Hematopoietic multipotent progenitor cell (in vitro differentiated cells): Measurements from ENCODE around the gene TOGARAM2. TPM values are rescaled to one million over a fixed set of nuclear protein-coding genes. Genes with fewer than 3 reads are reported as not detected.
"Not testable (repeated sequence)": the region's sequence is repeated elsewhere in the genome, so short reads cannot be mapped to it uniquely, and the experiment has no call there.

ENCODE experiments used
- DNase-seq, 3 donors: peaks; one replicate each; pipeline ENCODE4 v3.0.0-alpha.2; 2011 to 2015; ENCODE audit warnings: low read depth in 2 of 3, low spot score in 2 of 3
- total RNA-seq: library from RNA; depleted of rRNA; stranded (reverse); fragments of >200 nt; gene quantifications from one replicate; pipeline ENCODE4 v1.2.3, GENCODE V29; 2012

The TOGARAM2 gene
- total RNA-seq, 1 donor, result 3.5 TPM

- no peak for DNase-seq
Observed at GRCh38 chr2:28976584-28976983, 4.5 kb upstream of the TOGARAM2 start.

DNA sequence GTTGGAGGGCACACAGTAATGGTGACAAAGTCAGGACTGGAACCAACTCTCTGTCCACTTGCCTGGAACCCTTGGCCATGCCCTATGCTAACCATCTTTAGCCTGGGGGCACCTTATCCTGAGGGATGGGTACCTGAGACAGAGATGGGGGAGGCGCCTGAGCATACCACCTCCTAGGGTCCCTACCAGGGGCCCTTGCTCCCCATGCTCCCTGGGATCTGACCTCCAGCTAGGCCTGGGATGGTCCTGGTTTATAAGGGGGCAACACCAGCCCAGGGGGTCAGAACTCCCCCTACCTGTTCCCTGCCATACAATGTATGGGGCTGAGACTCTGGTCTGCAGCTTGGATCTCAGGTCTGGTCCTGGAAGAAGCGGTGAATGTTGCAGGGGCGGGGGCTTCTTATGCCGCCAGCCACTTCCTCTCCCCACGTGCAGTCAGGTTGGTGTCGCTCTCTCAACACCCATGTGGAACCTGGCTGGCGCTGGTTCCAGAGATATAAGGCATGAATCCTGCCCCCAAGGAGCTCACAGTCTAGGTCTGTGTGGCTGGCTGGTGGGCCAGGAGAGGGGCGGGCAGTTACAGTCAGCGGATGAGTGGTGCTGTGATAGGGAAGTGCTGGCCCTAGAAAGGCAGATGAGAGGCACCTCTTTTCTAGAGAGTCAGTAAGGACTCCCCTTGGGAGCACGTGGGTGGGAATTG lies 3.8 kb upstream of the TOGARAM2 start:
- DNase-seq, result no peak

DNA sequence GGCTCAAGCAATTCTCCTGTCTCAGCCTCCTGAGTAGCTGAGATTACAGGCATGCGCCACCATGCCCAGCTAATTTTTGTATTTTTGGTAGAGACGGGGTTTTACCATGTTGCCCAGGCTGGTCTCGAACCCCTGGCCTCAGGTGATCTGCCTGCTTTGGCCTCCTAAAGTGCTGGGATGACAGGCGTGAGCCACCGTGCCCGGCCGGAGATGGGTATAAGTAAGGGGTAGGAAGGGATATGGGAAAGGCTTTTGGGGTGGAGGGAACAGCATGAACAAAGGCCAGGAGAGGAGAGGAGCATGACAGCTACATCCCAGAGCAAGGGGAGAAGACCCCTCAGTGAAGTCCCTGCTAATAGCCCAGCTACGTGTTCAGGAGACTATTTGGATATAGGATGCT lies 3.1 kb upstream of the TOGARAM2 start:
- DNase-seq, result not testable (repeated sequence)

DNA sequence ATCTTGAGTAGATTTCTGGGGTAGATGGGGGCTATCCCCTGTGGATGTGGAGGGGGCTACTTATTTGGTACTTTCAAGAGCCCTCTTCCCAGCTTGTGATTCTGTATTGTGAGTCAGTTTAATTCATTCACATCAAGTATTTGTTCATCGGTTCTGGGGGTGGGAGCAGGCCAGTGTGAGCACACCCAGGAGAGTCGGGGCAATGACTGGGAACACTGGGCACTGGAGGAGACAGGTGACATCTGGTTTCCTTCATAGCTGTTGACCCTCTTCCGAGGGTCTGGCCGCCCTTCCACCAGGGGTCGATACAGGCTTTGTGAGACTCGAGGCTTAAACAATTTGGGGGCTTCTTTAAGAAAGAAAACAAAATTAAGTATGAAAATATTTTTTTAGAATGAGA lies 2.5 kb upstream of the TOGARAM2 start:
- no peak for DNase-seq

- no peak for DNase-seq
Observed at GRCh38 chr2:28979041-28979440, 2.1 kb upstream of the TOGARAM2 start.

DNA sequence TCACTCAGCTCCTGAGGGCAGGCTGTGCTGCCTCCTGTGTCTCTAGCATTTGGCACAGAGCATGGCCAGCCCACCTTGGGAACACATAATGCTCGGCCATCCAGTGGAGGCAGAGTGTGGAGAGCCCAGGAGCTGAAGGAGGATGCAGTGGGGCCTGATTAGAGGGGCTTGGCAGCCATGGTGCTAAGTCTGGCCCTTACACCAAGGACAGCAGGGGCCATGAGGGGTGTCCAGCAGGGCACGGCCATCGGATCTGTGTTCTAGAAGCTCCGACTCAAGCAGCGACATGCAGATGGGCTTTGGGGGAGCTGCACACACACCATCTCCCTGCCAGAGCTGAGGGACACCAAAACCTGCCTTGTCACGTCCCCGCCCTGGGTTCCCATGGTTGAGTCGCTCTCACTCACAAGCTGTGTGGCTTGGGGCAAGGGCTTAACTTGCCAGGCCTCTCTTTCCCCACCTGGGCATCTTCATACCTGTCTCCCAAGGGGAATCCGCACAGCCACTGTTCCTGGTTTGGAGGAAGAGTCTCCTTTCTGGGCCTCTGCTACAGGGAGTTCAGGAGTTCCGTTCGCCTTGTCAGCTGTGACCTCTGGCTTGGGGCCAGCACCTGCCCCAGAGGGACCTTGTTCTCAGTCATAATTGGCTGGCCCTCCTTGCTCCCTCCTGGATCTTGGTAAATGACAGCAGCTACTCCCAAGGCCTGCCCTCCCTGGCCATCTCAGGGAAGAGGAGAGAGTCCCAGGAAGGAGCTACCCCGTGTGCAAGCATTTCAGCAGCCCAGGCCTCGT lies 1.3 kb upstream of the TOGARAM2 start:
- no peak for DNase-seq

- no peak for DNase-seq
Observed at GRCh38 chr2:28980368-28981015, 606 bp upstream of the TOGARAM2 start.

DNA sequence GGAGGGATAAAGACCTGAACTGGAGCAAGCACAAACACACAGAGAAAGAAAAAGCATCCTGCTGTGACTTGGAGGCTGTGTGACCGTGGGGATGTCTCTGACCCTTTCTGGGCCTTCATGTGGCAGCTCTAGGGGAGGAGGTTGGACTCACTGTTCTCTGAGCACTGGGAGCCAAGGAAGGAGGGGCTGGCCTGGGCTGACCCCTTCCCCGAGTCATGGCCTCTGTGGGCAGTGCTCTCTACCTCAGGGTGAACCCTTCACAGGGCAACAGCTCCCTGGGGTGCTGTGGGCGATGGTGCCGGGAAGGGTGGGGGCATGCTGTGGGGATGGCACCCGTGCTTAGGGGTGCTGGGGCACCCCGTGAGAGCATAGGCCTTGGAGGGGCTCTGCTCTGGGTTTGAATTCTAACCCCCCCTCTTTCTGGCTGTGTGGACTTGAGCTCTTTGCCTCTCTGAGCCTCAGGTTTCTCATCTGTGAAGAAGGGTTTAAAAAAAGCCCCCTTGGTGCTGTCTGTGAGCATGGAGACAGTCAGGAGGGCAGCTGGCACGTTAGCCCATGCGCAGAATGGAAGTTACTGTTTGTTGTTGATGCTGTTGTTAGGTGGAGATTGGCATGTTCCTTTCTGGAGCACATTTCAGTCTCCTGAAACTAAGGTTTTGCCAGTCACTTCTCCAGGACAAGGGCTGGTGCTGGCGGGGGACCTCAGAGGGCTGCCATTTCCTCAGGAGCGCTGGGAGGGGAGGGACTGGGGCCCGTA lies 700 bp downstream of the TOGARAM2 start:
- DNase-seq, result no peak

GRCh38 chr2:28982381-28982950 lies 1.4 kb downstream of the TOGARAM2 start:
- no peak for DNase-seq

DNA sequence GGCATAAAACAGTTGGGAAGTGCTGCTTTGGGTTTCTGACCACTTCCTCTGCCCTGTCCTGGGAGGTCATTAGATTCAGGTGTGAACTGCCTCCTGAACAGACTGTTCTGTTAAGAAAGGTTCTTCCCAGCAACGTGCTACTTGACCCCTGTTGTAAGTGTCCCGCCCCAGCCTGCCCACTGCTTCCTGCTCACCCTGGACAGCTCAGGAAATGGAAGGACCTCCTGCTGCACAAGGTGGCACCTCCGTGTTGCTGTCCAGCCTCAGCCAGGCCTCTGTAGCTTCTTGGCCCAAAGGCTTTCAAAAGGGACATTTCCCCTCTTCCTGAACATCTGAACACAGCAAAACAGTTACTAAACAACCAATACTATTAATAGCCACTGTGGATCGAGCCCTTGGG lies 5.3 kb downstream of the TOGARAM2 start:
- DNase-seq, result no peak

DNA sequence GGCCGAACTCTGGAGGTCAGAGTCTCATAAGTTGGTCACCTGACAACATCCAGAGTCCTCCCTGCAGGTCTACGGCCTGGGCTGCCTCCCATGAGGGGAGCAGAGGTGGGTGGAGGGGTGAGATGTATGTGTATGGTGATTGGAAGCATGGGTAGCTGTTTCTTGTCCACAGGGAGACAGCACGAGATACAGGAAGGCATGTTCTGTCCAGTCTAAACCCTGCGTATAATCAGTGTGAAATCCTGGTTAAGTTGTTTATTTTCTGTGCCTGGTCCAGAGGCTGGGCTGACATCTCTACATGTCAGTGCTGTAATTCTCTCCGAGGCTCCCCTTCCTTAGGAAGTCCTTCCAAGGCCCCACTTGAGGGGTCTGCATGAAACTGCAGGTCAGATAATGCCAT lies 8.9 kb downstream of the TOGARAM2 start:
- no peak for DNase-seq

- DNase-seq, result no peak
Observed at GRCh38 chr2:28990445-28990844, 9.3 kb downstream of the TOGARAM2 start.

- no peak for DNase-seq
Observed at GRCh38 chr2:28991021-28991420, 9.9 kb downstream of the TOGARAM2 start.

DNA sequence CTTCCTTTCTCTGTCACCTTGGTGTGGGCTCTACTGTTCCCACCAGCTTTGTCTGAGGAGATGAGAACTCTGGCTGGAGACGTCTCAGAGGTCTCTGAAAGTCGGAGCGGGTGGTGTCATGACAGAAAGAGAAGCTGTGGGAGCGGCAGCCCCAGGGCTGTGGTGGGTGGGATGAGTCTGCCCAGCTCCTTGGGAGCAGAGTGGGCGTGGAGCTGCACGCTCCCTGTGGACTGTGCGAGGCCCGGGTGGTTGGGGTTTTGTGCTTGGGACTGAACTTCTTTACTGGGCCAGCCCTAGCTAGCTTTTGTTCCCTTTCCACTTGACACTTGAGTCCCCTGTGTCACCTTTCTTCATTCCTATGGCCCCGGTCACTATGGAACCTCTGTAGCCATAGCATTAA lies 10.4 kb downstream of the TOGARAM2 start:
- no peak for DNase-seq

DNA sequence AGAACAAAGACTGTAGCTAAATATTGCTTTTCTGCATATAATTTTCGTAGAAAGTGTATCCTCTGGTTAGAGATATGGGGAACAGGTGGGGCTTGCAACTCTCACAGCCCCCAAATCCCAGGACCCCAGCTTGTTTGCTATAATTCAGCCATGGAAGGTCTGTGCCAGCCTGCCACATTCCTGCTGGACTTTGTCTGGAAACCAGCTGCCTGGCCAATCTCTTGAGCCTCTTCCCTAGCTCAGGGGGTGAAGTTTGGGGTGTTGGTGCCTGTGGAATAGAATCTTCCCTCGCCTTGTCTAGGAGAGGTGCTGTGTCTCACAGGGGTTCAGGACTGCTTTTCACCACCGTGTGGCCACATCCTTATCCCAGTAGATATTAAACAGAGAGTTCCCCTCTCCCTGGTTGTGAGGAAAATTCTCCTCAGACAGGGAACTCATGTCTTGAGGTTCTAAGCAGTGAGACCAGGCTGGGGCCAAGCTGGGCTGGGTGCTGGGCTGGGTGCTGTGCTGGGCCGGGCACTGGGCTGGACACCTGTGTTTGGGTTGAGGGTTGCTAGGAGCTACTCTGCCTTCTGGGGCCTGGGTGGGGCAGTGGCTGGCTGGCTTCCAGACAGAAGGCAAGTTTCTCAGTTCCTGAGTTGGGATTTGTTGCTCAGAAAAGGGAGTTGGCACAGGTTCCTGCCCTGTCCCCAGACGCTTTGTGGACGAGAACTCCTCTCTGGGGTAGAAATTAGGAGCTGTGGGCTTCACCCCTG lies 12.3 kb downstream of the TOGARAM2 start:
- DNase-seq, result no peak

- no peak for DNase-seq
Observed at GRCh38 chr2:28994074-28994473, 13.0 kb downstream of the TOGARAM2 start.

DNA sequence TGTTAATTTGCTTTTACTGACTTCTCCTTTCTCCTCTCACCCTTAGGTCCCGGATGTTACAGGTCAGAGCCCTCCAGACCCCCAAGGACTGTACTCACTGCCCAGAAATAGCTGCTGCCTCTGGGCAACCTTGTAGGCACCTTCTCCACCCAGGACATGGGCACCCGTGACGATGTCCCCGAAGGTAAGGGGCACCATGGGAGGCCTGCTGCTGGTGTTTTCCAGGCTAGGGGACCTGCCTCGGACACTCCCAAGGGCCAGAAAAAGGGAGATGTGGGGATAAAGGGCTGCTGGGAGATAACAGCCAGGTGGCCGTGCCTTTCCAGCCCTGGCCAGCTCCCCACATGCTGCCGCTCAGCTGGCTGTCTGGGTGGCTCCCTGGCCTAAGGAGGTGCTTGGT lies 13.6 kb downstream of the TOGARAM2 start:
- no peak for DNase-seq

GRCh38 chr2:28995765-28996750 lies 15.0 kb downstream of the TOGARAM2 start:
- no peak for DNase-seq
